HG02938 (cell line): ENCODE results near the gene TMEM236.

Experiments used
- ATAC-seq: cut with Tn5 transposase; IDR thresholded peaks from one replicate; pipeline ENCODE4 v1.9.1; 2021; ENCODE audit warnings: mild to moderate bottlenecking, moderate library complexity; ENCODE audit not compliant: unreplicated experiment

Gene TMEM236

GRCh38 chr10:17737027-17737965 lies 14.7 kb upstream of the TMEM236 start:
- ATAC-seq, result no peak

GRCh38 chr10:17740668-17741067 lies 11.3 kb upstream of the TMEM236 start:
- no peak for ATAC-seq

DNA sequence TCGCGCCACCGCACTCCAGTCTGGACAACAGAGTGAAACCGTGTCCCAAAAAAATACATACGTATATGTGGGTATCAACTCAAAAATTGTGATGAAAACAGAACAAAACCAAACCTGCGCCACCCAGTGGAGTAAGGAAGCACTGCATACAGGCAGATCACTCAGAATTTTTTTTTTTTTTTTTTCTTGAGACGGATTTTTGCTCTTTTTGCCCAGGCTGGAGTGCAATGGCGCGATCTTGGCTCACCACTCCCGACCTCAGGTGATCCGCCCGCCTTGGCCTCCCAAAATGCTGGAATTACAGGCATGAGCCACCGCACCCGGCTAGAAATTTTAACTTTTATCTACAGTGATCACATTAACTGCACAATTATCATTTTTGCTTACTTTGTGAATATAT lies 9.1 kb upstream of the TMEM236 start:
- ATAC-seq, result peak; percentile 68

DNA sequence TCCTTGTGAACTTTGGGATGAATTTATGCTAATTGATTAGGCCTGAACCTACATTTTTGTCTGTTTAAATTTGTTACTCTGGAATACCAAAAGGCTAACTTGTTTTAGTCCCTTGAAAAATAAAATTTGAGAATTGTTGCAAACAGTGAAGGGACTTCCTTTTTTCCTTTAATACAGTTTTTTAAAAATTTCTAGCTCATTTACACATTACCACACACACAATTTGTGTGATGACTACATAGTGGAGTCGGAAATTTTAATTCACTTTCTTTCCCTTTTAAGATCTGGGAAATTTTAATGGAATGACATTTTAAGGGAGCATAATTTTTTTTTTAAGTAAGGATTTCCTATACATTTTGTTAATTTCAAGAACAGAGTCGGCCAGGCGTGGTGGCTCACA lies 8.6 kb upstream of the TMEM236 start:
- ATAC-seq, result no peak

- ATAC-seq, result no peak
These were observed 7.6 kb upstream of the TMEM236 start for GRCh38 chr10:17744341-17744861.

GRCh38 chr10:17747883-17748550 lies 4.0 kb upstream of the TMEM236 start:
- no peak for ATAC-seq

- ATAC-seq, result no peak
These were observed 2.1 kb upstream of the TMEM236 start for GRCh38 chr10:17749890-17750289.

DNA sequence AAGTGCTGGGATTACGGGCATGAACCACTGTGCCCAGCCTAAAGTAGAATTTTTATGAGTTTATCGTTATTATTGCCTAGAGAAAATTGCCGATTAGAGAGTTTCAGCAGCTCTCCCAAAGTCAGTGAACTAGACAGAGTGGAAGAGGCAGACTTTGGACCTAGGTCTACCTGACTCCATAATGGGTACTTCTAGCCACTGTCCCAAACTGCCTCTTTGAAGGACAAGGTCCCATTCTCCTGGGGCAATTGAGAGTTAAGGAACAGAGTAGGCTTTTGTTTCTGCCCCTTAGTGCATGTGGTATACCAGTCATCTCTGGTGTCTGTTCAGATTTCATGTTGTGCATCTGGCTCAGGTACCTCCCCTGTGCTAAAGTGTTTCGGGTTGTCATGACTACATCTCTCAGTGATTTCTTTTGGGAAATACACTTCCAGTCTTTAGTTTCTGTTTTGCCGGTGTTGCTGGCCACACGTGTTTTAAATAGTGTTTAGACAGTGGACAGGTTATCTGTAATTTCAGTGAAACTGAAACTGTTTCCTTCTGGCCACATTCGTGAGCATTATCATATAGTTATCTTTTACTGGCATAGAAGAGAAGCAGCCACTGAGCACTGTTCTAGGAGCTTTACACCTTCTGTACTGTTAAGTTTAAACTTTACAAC lies 4.7 kb downstream of the TMEM236 start:
- ATAC-seq, result peak; percentile 97

DNA sequence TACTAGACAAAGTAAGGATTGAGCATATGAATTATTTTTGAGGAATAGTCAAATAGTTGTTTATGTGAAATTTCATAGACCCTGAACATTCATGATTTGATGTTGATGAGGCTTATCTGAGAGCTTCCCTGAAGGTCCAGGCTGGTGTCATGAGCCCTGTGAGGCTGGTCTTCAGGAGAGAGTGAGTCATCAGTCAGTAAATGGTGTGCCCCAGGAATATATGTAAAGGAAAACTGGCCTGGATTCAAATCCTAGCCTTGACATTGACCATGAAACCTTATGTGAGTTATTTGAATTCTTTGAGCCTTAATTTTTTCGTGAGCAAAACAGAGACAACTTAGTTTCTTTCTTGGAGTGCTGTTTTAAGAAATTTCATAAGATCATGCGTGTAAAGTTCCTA lies 6.2 kb downstream of the TMEM236 start:
- ATAC-seq, result no peak

DNA sequence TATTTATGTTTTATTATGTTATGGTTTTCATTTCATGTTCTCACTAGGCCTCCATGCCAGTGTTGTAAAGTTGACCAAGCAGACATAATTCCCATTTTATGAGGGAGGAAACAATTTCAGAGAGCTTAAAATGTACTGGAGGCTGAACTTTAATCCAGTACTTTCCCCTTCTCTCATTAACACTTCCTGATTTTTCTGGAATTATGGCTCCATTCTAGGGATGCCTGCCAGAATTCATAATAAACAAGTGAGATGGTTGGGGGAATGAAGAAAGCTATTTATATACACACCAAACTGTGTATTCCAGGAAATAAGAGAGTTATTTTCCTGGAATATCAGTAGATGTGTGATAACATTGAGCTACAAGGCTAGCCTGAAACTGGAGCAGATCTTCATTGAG lies 6.9 kb downstream of the TMEM236 start:
- no peak for ATAC-seq

DNA sequence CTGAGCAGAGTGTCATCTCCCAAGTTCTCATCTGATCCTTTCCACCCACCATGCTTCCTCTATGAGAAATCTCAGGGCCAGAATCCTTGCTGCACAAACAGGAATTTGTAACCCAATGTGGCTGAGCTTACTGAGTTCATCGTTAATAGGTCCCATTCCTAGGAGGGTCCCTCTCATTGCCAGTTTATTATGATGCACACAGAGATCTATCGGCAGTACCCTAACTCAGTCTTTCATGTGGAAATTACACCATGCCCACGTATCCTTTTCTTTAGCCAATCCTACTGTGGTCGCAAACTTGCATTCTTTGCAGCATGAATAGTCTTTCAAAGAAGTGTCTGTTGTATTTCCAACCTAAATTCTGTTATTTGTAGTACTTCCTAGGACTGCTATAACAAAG lies 12.1 kb downstream of the TMEM236 start:
- ATAC-seq, result no peak

- no peak for ATAC-seq
These were observed 13.6 kb downstream of the TMEM236 start for GRCh38 chr10:17765602-17766001.

GRCh38 chr10:17766731-17767130 lies 14.7 kb downstream of the TMEM236 start:
- no peak for ATAC-seq

DNA sequence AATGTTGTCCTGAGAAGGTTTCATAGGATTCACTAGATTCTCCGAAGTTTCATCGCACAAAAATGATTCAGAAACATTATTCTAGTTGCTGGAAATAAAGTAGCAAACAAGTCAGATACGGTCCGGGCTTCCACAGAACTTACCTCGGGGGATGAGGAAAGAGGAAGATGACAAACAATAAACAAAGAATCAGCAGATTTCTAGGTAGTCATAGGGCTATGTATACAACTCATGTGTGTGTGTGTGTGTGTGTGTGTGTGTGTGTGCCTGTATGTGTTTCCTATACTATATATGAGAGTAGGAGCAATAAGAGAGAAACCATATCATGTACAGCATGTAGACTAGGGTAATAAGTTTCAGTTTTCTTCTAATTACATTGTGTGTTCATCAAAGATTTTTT lies 16.5 kb downstream of the TMEM236 start:
- no peak for ATAC-seq

- ATAC-seq, result no peak
These were observed 17.0 kb downstream of the TMEM236 start for GRCh38 chr10:17768957-17769356.

DNA sequence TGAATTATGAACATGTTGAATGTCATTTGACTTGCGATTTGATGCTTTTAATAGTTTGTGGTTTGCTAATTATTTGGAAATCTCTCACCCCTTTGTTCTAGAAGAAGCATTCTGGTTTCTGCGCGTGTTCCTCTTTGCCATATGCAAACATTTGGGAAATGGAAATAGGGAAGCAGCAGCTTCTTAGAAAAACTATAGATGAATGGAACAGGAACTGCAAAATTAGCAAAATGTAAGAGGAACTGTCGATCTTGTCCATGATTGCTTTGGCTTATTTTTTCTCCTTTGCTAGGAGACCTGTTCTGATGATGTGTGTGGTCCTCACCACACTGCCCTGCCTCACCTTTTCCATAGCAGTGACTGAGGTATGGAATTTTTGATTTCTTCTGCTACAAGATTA lies 19.0 kb downstream of the TMEM236 start:
- ATAC-seq, result no peak

DNA sequence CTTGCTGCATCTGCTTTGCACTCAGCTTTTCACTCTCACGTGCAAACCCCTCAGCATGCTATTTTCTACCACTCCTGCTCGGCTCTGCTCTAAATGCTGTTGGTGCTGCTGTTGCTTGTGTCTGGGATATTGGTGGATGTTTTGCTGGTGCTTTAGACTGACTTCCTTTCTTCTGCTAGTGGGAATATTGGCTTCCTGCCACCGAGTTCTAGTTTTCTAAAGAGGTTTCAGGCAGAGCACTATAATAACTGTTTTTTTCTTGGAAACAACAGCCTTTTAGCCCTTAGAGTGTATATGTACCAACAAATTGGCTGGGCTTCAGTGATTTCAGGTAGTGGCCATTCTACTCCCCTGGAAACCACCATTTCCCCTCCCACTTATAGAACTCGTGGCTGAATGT lies 27.8 kb downstream of the TMEM236 start:
- ATAC-seq, result no peak

GRCh38 chr10:17780727-17781126 lies 28.7 kb downstream of the TMEM236 start:
- ATAC-seq, result no peak

DNA sequence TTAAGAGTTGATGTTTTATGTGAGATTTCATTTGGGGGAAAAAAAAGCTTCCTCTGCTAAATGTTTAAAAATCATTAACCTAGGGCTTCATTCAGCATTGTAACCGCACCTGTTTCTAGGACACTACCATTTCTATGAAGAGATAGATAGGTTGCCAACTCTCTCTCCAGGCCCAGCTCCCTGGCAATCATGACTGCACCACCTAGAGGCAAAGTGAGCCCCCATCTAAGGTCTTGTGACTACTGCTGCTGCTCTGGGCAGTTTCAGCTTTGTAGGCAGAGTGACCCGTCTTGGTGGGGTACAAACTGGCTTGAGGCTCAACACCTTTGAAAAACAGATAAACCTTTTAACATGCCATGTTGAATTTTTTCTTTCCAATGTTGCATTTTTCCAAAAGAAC lies 29.9 kb downstream of the TMEM236 start:
- no peak for ATAC-seq

GRCh38 chr10:17782921-17783665 lies 31.1 kb downstream of the TMEM236 start:
- no peak for ATAC-seq

- ATAC-seq, result no peak
These were observed 31.8 kb downstream of the TMEM236 start for GRCh38 chr10:17783751-17784150.
